Peyer's patch (tissue), 4 donors: Measurements from ENCODE around the gene ARPC1B.

ENCODE experiments used
- POLR2A ChIP-seq, 2 donors: fragments of 450-650 bp; IDR thresholded peaks; one replicate each; pipeline ENCODE4 v1.5.1; 2017; ENCODE audit warnings: antibody characterized with exemption in 2 of 2, mild to moderate bottlenecking in 2 of 2, moderate library complexity in 2 of 2
- TF ChIP-seq, protein P1 (sequence below), 6 experiments: fragments of 450-650 bp in 4 of 6; fragments of 200-600 bp in 2 of 6; sonication (generic) in 1 of 6; IDR thresholded peaks; one replicate each; pipeline ENCODE4 v1.5.1; 2017 to 2019; ENCODE audit warnings: antibody characterized with exemption in 6 of 6, mild to moderate bottlenecking in 3 of 6, moderate library complexity in 1 of 6

DNA sequence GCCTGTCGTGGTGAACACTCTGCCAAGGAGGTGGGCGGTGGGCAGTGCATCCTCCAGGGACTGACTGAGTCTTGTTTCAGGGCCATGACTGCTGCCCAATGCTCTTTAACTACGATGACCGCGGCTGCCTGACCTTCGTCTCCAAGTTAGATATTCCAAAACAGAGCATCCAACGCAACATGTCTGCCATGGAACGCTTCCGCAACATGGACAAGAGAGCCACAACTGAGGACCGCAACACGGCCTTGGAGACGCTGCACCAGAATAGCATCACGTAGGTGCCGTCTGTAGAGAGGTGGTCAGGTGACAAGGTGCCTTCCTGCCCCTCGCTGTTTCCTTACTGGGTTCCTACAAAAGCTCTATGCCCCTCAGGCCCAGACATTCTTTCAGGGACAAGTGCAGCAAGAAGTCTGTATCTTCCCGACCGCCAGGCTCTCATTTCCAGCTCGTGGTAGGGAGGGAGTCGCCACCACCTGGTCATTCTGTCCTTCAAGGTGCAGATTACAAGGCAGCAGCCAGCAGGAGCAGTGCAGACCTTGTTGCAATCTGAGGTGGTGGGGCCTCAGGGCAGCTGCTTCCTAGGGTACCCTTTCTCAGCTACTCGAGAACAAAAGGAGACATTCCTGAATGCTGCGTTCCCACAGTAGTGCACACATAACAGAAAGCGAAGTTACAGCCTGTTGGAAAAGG, 14.9 kb upstream of the ARPC1B start:
- no peak for TF ChIP-seq POLR2A (IDR thresholded peaks at IDR 0.05)
- TF ChIP-seq, protein P1, sequence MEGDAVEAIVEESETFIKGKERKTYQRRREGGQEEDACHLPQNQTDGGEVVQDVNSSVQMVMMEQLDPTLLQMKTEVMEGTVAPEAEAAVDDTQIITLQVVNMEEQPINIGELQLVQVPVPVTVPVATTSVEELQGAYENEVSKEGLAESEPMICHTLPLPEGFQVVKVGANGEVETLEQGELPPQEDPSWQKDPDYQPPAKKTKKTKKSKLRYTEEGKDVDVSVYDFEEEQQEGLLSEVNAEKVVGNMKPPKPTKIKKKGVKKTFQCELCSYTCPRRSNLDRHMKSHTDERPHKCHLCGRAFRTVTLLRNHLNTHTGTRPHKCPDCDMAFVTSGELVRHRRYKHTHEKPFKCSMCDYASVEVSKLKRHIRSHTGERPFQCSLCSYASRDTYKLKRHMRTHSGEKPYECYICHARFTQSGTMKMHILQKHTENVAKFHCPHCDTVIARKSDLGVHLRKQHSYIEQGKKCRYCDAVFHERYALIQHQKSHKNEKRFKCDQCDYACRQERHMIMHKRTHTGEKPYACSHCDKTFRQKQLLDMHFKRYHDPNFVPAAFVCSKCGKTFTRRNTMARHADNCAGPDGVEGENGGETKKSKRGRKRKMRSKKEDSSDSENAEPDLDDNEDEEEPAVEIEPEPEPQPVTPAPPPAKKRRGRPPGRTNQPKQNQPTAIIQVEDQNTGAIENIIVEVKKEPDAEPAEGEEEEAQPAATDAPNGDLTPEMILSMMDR (IDR thresholded peaks at IDR 0.05): no peak
